ENCODE measurements around the gene EDNRB. TPM values are rescaled to one million over a fixed set of nuclear protein-coding genes. Genes with fewer than 3 reads are reported as not detected.

Gene EDNRB
- total and polyA plus RNA-seq, 7 donors: 6.0 to 12.4 (median 7.1) TPM

- Histone ChIP-seq H3K4me1 (no peaks in the 10 kb centered on the region), H3K9me3 (no peaks in the 10 kb centered on the region), H3K27ac (no peak overlapping the region), H3K4me3 (no peak overlapping the region), H3K36me3 (ENCODE audit: insufficient read depth in 1 of 2, low read depth in 1 of 2) (no peaks in the 10 kb centered on the region), H3K27me3 (ENCODE audit: insufficient read depth in 3 of 3, low read length in 2 of 3) (peaks cover 0 to 4% (median 0%) of the 10 kb centered on the region in 3 donors)
- no peak for ATAC-seq
- TF ChIP-seq CTCF (IDR thresholded peaks at IDR 0.05): no peak
- no peak for DNase-seq
- intact Hi-C loops (cut with DNase I): no loop called here
These were observed 47.0 kb downstream of the EDNRB start for GRCh38 chr13:77871596-77871995.

GRCh38 chr13:77868717-77869116, 49.9 kb downstream of the EDNRB start:
- Histone ChIP-seq H3K36me3 (ENCODE audit: insufficient read depth in 1 of 2, low read depth in 1 of 2) (no peaks in the 10 kb centered on the region), H3K9me3 (no peaks in the 10 kb centered on the region), H3K4me3 (no peak overlapping the region), H3K4me1 (no peaks in the 10 kb centered on the region), H3K27me3 (ENCODE audit: insufficient read depth in 3 of 3, low read length in 2 of 3) (no peaks in the 10 kb centered on the region), H3K27ac (no peak overlapping the region)
- 91 to 100% (median 96%) methylated on average over 1 of the region's 1 CpG for WGBS, 3 donors
- DNase-seq: no peak
- no peak for TF ChIP-seq CTCF (IDR thresholded peaks at IDR 0.05)
- ATAC-seq: no peak
- intact Hi-C loops (cut with DNase I): no loop called here

- no peaks in the 10 kb centered on the region for H3K4me1 ChIP-seq
- ATAC-seq: no peak
- intact Hi-C loops (cut with DNase I): no loop called here
These were observed 51.7 kb downstream of the EDNRB start for GRCh38 chr13:77866971-77867370.

GRCh38 chr13:77865622-77866021, 53.0 kb downstream of the EDNRB start:
- H3K9me3 ChIP-seq: no peaks in the 10 kb centered on the region
- H3K27ac ChIP-seq: no peak overlapping the region
- WGBS, 3 donors: 65 to 80% (median 72%) methylated on average over 3 of the region's 3 CpGs
- ATAC-seq (no peak), DNase-seq (no peak)
- no peak for TF ChIP-seq CTCF (IDR thresholded peaks at IDR 0.05)
- intact Hi-C loops (cut with DNase I): no loop called here
- no peaks in the 10 kb centered on the region for H3K27me3 ChIP-seq (ENCODE audit: insufficient read depth in 3 of 3, low read length in 2 of 3)
- no peaks in the 10 kb centered on the region for H3K36me3 ChIP-seq (ENCODE audit: insufficient read depth in 1 of 2, low read depth in 1 of 2)
- no peaks in the 10 kb centered on the region for H3K4me1 ChIP-seq
- no peak overlapping the region for H3K4me3 ChIP-seq

More at GRCh38 chr13:77866971-77867370, 51.7 kb downstream of the EDNRB start:
- no peak overlapping the region for H3K4me3 ChIP-seq
- TF ChIP-seq CTCF (IDR thresholded peaks at IDR 0.05): no peak
- no peaks in the 10 kb centered on the region for H3K36me3 ChIP-seq (ENCODE audit: insufficient read depth in 1 of 2, low read depth in 1 of 2)
- H3K9me3 ChIP-seq: no peaks in the 10 kb centered on the region
- no peak overlapping the region for H3K27ac ChIP-seq
- H3K27me3 ChIP-seq (ENCODE audit: insufficient read depth in 3 of 3, low read length in 2 of 3): no peaks in the 10 kb centered on the region
- DNase-seq: no peak

GRCh38 chr13:77863144-77863543, 55.5 kb downstream of the EDNRB start:
- Histone ChIP-seq H3K4me3 (no peak overlapping the region), H3K27ac (no peak overlapping the region), H3K27me3 (ENCODE audit: insufficient read depth in 3 of 3, low read length in 2 of 3) (no peaks in the 10 kb centered on the region), H3K4me1 (no peaks in the 10 kb centered on the region), H3K9me3 (no peaks in the 10 kb centered on the region), H3K36me3 (ENCODE audit: insufficient read depth in 1 of 2, low read depth in 1 of 2) (no peaks in the 10 kb centered on the region)
- ATAC-seq: no peak
- no peak for TF ChIP-seq CTCF (IDR thresholded peaks at IDR 0.05)
- 67 to 78% (median 70%) methylated on average over 3 of the region's 3 CpGs for WGBS, 3 donors
- intact Hi-C loops (cut with DNase I): no loop called here
- no peak for DNase-seq
